Forelimb muscle (tissue), 1 donor: Measurements from ENCODE around the gene IFT80. TPM values are rescaled to one million over a fixed set of nuclear protein-coding genes. Genes with fewer than 3 reads are reported as not detected.

ENCODE experiments used
- polyA plus RNA-seq: library from polyadenylated mRNA; unstranded; fragments of 120-200 nt; gene quantifications from one replicate; pipeline ENCODE4 v1.2.1, GENCODE V29; 2013; ENCODE audit not compliant: insufficient read length

Gene IFT80
- polyA plus RNA-seq, 1 donor, result 26.4 TPM

Other genes starting within 250 kb of the IFT80 start
- gene C3orf80, start 173.8 kb downstream of the IFT80 start, polyA plus RNA-seq, result 0.16 TPM
- 54.3 TPM for gene SMC4, start 425 bp upstream of the IFT80 start, polyA plus RNA-seq
- 6.5 TPM for gene TRIM59, start 50.6 kb upstream of the IFT80 start, polyA plus RNA-seq
- 63.3 TPM for gene KPNA4, start 166.3 kb upstream of the IFT80 start, polyA plus RNA-seq